Measurements from ENCODE around the gene FN1. TPM values are rescaled to one million over a fixed set of nuclear protein-coding genes. Genes with fewer than 3 reads are reported as not detected.

Gene FN1
- polyA plus RNA-seq, 1 of the 3 experiments (the other 2 are of a cell fraction), result 1,671 TPM

DNA sequence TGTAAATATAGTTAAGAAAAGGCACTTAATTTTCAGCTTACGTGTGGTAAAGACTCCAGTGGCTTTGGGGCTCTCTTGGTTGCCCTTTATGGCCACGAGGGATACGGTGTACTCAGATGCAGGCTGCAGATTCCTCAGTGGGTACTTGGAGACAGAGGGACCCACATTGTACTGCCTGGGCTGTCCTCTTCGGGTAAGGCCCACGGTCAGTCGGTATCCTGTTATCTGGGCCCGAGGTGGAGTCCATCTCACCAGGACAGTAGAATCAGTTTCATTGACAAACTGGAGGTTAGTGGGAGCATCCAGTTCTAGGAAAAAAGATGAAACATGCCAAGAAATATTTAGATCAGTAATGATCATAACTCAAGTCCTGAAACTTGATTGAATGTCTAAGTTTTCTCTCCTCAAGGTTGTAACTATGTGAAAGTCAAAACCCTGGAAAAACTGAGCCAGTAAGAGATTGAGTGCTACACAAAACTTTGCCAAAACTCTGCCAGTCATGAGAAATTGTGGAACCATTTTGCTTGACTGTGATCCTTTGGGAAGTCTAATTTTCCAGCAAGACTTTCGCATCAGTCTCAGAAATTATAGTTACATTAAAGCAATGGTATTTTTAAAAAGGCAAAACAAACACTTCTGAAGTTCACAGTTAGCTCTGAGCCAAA, 31.4 kb downstream of the FN1 start:
- Histone ChIP-seq H2AFZ (ENCODE audit: low read depth) (no peak overlapping the region), H3K4me2 (no peak overlapping the region), H3K36me3 (replicated peaks in 1 of 2; ENCODE audit: control insufficient read depth in 1 of 2, insufficient read depth in 2 of 2, low read length in 1 of 2) (peaks cover 63 to 98% of the 10 kb centered on the region in 2 experiments), H3K4me3 (ENCODE audit: low read depth in 2 of 2, low read length in 1 of 2) (no peak overlapping the region), H3K9ac (no peak overlapping the region), H3F3A (replicated peaks; ENCODE audit: insufficient read depth) (peaks cover 95% of the 10 kb centered on the region), H3K9me3 (no peaks in the 10 kb centered on the region), H3K4me1 (ENCODE audit: control insufficient read depth in 1 of 2, insufficient read depth in 2 of 2, low read depth in 1 of 2, low read length in 1 of 2) (peaks cover 0 to 21% of the 10 kb centered on the region in 2 experiments; a peak in 1 of 4 replicates), H3K79me2 (ENCODE audit: insufficient read depth) (peaks cover 68% of the 10 kb centered on the region), H3K27ac (ENCODE audit: low read depth in 2 of 2, low read length in 1 of 2) (peak overlapping the region in 1 of 2 experiments; percentile 83; a peak in 2 of 4 replicates), H4K20me1 (ENCODE audit: insufficient read depth) (peaks cover 62% of the 10 kb centered on the region), H3K27me3 (ENCODE audit: insufficient read depth) (no peaks in the 10 kb centered on the region), H3K9me2 (no peaks in the 10 kb centered on the region)
- ChIA-PET CTCF (no interaction called here), POLR2A (no interaction called here)
- TF ChIP-seq, protein P1, sequence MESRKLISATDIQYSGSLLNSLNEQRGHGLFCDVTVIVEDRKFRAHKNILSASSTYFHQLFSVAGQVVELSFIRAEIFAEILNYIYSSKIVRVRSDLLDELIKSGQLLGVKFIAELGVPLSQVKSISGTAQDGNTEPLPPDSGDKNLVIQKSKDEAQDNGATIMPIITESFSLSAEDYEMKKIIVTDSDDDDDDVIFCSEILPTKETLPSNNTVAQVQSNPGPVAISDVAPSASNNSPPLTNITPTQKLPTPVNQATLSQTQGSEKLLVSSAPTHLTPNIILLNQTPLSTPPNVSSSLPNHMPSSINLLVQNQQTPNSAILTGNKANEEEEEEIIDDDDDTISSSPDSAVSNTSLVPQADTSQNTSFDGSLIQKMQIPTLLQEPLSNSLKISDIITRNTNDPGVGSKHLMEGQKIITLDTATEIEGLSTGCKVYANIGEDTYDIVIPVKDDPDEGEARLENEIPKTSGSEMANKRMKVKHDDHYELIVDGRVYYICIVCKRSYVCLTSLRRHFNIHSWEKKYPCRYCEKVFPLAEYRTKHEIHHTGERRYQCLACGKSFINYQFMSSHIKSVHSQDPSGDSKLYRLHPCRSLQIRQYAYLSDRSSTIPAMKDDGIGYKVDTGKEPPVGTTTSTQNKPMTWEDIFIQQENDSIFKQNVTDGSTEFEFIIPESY (IDR thresholded peaks at IDR 0.05; ENCODE audit: borderline replicate concordance, low read depth), result no peak
- TF ChIP-seq GABPA (IDR thresholded peaks at IDR 0.05; ENCODE audit: low read depth) (no peak), TCF12 (IDR thresholded peaks at IDR 0.05) (no peak), NFIC (IDR thresholded peaks at IDR 0.05; ENCODE audit: borderline replicate concordance) (no peak)
- no peak for DNase-seq
- 95% methylated on average over 8 of the region's 8 CpGs for WGBS (ENCODE audit: low lambda C conversion rate)

DNA sequence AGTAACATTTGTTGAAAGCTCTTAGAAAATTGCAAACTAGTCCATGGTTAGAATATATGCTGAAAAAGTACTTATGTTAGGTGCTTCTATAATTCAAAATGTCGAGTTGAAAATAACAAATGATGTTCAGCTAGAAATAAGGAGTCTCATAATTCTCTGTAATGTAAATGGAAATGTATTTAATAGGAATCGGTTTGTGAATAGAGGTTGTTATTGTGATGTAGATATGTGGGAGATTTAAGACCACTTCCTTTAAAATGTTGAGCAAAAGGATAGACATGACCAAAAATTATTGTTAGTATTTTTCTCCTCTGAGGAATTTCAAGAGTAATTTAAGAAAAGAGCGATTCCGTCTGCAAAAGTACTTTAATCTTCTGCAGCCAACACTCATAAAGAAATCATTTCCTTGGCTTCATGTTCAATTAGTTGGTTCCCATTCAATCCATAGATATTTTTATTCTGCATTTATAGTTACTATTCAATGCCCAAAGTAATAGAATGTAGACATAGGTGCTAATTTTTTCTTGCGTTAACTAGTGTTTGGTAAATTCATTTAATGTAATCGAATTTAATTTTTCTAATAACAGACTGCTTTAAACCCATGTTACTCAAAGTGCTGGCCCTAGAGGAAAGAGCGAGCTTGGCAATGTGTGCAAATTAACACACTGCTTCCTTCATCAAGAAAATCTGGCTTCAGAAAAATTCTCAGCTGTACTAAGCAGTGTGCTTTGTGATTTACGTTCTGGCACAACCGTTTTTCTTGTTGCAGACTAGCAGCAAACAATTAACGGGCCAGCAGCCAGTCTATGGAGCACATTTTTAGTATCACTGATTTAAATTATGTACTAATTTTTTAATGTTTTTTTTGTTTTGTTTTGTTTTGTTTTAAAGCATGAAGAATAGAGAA, 32.2 kb downstream of the FN1 start:
- H3K9me3 ChIP-seq, result no peaks in the 10 kb centered on the region
- H3K79me2 ChIP-seq (ENCODE audit: insufficient read depth), result peaks cover 68% of the 10 kb centered on the region
- H3K4me1 ChIP-seq (ENCODE audit: control insufficient read depth in 1 of 2, insufficient read depth in 2 of 2, low read depth in 1 of 2, low read length in 1 of 2), result peaks cover 0 to 27% of the 10 kb centered on the region in 2 experiments; a peak in 1 of 4 replicates
- H3K4me3 ChIP-seq (ENCODE audit: low read depth in 2 of 2, low read length in 1 of 2), result no peak overlapping the region
- H3F3A ChIP-seq (replicated peaks; ENCODE audit: insufficient read depth), result peaks cover 95% of the 10 kb centered on the region
- no peaks in the 10 kb centered on the region for H3K9me2 ChIP-seq
- POLR2A ChIA-PET, result no interaction called here
- 89% methylated on average over 10 of the region's 10 CpGs for WGBS (ENCODE audit: low lambda C conversion rate)
- H3K9ac ChIP-seq, result no peak overlapping the region
- no peak overlapping the region for H2AFZ ChIP-seq (ENCODE audit: low read depth)
- peaks cover 64 to 98% of the 10 kb centered on the region in 2 experiments for H3K36me3 ChIP-seq (replicated peaks in 1 of 2; ENCODE audit: control insufficient read depth in 1 of 2, insufficient read depth in 2 of 2, low read length in 1 of 2)
- peaks cover 65% of the 10 kb centered on the region for H4K20me1 ChIP-seq (ENCODE audit: insufficient read depth)
- H3K4me2 ChIP-seq, result no peak overlapping the region; the same call in 1 of the 2 replicates
- DNase-seq, result no peak
- peak overlapping the region in 1 of 2 experiments; percentile 83; a peak in 2 of 4 replicates for H3K27ac ChIP-seq (ENCODE audit: low read depth in 2 of 2, low read length in 1 of 2)
- CTCF ChIA-PET, result no interaction called here
- no peaks in the 10 kb centered on the region for H3K27me3 ChIP-seq (ENCODE audit: insufficient read depth)
- TF ChIP-seq, protein P2, sequence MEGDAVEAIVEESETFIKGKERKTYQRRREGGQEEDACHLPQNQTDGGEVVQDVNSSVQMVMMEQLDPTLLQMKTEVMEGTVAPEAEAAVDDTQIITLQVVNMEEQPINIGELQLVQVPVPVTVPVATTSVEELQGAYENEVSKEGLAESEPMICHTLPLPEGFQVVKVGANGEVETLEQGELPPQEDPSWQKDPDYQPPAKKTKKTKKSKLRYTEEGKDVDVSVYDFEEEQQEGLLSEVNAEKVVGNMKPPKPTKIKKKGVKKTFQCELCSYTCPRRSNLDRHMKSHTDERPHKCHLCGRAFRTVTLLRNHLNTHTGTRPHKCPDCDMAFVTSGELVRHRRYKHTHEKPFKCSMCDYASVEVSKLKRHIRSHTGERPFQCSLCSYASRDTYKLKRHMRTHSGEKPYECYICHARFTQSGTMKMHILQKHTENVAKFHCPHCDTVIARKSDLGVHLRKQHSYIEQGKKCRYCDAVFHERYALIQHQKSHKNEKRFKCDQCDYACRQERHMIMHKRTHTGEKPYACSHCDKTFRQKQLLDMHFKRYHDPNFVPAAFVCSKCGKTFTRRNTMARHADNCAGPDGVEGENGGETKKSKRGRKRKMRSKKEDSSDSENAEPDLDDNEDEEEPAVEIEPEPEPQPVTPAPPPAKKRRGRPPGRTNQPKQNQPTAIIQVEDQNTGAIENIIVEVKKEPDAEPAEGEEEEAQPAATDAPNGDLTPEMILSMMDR (IDR thresholded peaks at IDR 0.05), result no peak
- TF ChIP-seq SIN3A (IDR thresholded peaks at IDR 0.05; ENCODE audit: borderline replicate concordance, low read depth, low read length) (no peak), JUND (IDR thresholded peaks at IDR 0.05) (no peak), TEAD4 (IDR thresholded peaks at IDR 0.05; ENCODE audit: borderline replicate concordance, insufficient read depth) (no peak), GABPA (IDR thresholded peaks at IDR 0.05; ENCODE audit: low read depth) (no peak), RFX5 (IDR thresholded peaks at IDR 0.05; ENCODE audit: low read length) (no peak), EP300 (IDR thresholded peaks at IDR 0.05; ENCODE audit: borderline replicate concordance in 1 of 2, low read depth in 1 of 2, low read length in 1 of 2) (no peak)
- TF ChIP-seq, protein P3, sequence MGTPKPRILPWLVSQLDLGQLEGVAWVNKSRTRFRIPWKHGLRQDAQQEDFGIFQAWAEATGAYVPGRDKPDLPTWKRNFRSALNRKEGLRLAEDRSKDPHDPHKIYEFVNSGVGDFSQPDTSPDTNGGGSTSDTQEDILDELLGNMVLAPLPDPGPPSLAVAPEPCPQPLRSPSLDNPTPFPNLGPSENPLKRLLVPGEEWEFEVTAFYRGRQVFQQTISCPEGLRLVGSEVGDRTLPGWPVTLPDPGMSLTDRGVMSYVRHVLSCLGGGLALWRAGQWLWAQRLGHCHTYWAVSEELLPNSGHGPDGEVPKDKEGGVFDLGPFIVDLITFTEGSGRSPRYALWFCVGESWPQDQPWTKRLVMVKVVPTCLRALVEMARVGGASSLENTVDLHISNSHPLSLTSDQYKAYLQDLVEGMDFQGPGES (IDR thresholded peaks at IDR 0.05; ENCODE audit: low read depth, low read length), result no peak
- TF ChIP-seq, protein P4, sequence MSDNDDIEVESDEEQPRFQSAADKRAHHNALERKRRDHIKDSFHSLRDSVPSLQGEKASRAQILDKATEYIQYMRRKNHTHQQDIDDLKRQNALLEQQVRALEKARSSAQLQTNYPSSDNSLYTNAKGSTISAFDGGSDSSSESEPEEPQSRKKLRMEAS (IDR thresholded peaks at IDR 0.05; ENCODE audit: low read depth), result no peak
- TF ChIP-seq, protein P5, sequence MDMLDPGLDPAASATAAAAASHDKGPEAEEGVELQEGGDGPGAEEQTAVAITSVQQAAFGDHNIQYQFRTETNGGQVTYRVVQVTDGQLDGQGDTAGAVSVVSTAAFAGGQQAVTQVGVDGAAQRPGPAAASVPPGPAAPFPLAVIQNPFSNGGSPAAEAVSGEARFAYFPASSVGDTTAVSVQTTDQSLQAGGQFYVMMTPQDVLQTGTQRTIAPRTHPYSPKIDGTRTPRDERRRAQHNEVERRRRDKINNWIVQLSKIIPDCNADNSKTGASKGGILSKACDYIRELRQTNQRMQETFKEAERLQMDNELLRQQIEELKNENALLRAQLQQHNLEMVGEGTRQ (IDR thresholded peaks at IDR 0.05; ENCODE audit: borderline replicate concordance, low read depth, low read length), result no peak
- TF ChIP-seq, protein P6, sequence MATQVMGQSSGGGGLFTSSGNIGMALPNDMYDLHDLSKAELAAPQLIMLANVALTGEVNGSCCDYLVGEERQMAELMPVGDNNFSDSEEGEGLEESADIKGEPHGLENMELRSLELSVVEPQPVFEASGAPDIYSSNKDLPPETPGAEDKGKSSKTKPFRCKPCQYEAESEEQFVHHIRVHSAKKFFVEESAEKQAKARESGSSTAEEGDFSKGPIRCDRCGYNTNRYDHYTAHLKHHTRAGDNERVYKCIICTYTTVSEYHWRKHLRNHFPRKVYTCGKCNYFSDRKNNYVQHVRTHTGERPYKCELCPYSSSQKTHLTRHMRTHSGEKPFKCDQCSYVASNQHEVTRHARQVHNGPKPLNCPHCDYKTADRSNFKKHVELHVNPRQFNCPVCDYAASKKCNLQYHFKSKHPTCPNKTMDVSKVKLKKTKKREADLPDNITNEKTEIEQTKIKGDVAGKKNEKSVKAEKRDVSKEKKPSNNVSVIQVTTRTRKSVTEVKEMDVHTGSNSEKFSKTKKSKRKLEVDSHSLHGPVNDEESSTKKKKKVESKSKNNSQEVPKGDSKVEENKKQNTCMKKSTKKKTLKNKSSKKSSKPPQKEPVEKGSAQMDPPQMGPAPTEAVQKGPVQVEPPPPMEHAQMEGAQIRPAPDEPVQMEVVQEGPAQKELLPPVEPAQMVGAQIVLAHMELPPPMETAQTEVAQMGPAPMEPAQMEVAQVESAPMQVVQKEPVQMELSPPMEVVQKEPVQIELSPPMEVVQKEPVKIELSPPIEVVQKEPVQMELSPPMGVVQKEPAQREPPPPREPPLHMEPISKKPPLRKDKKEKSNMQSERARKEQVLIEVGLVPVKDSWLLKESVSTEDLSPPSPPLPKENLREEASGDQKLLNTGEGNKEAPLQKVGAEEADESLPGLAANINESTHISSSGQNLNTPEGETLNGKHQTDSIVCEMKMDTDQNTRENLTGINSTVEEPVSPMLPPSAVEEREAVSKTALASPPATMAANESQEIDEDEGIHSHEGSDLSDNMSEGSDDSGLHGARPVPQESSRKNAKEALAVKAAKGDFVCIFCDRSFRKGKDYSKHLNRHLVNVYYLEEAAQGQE (IDR thresholded peaks at IDR 0.05; ENCODE audit: low read depth, low read length), result no peak

Data from SK-N-SH (cell line).